Loucy (cell line): ENCODE data around the gene PRG2.

Source experiments
- CTCF ChIP-seq: fragments of 200-600 bp; sonication (generic); conservative IDR thresholded peaks from 2 replicates; pipeline ENCODE4 v1.5.1; 2014; ENCODE audit warnings: mild to moderate bottlenecking, antibody characterized with exemption, low read length
- EZH2phosphoT487 ChIP-seq: fragments of 200-600 bp; IDR thresholded peaks from 2 replicates; pipeline ENCODE4 v1.6.1; 2018; ENCODE audit warnings: antibody characterized with exemption, mild to moderate bottlenecking, moderate library complexity, borderline replicate concordance

GRCh38 chr11:57348636-57349313 is 41.7 kb downstream of the PRG2 start:
- no peak for TF ChIP-seq CTCF
- TF ChIP-seq EZH2phosphoT487 = no peak
